ENCODE measurements around the gene KRT35. TPM values are rescaled to one million over a fixed set of nuclear protein-coding genes. Genes with fewer than 3 reads are reported as not detected.

KRT35 gene
- total and polyA plus RNA-seq, 2 of the 13 experiments (the other 11 are each of a cell fraction or from before 2014, with no cell fraction given) = not detected

DNA sequence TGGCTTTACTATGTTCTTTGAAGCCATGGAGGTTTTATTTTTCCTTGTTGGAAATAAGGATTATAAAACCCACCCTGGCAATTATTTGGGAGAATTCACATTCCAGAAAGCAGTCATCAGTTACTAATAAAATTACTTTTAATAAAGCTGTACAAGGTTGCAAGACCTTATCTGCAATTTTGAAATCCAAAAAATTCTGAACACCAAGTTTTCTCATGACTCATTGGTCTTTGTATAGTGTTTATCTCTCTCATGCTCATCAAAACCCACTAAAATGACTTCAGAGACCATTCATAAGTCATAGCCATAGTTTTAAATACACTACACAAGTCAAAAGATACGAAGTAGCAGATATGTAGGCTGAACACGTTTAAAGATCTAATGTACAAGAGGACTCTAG lies 34.1 kb downstream of the KRT35 start:
- H3K9me3 ChIP-seq (ENCODE audit: low read length) = no peaks in the 10 kb centered on the region
- H3K27me3 ChIP-seq (ENCODE audit: control insufficient read depth in 1 of 2, insufficient read depth in 2 of 2, low read length in 2 of 2) = no peaks in the 10 kb centered on the region
- H3K27ac ChIP-seq (ENCODE audit: extremely low read length, insufficient read depth, low read length) = no peak overlapping the region
- intact Hi-C loops (cut with micrococcal nuclease; ENCODE audit: unreplicated experiment) (no loop called here), in situ Hi-C loops (cut with HindIII; ENCODE audit: extremely low pct_ligation_motif_present, low pct_unique_long_range_greater_than_20kb) (no loop called here)
- no peak for ATAC-seq
- DNase-seq (ENCODE audit: low spot score) = no peak
- BruUV-seq (replicated peaks) = no TSS peak
- ChIA-PET POLR2A (no interaction called here), CTCF (ENCODE audit: low intra/inter-chr PET ratio, low total read pairs) (no interaction called here)
- H3K4me2 ChIP-seq (ENCODE audit: low read depth, low read length) = no peak overlapping the region
- no peak for FAIRE-seq
- WGBS (ENCODE audit: low lambda C conversion rate) = 4% methylated on average over 2 of the region's 2 CpGs
- H3K36me3 ChIP-seq (replicated peaks in 1 of 2; ENCODE audit: control insufficient read depth in 1 of 2, insufficient read depth in 2 of 2, low read length in 2 of 2) = no peaks in the 10 kb centered on the region
- no peaks in the 10 kb centered on the region for H3K4me1 ChIP-seq (ENCODE audit: insufficient read depth, low read length)
- H3K79me2 ChIP-seq (ENCODE audit: insufficient read depth, low read length) = no peaks in the 10 kb centered on the region
- H3K9ac ChIP-seq (ENCODE audit: insufficient read depth, low read depth, low read length) = no peak overlapping the region
- TF ChIP-seq SSRP1 (CRISPR knock-in tag; IDR thresholded peaks at IDR 0.05) = no peak
- no peak for TF ChIP-seq SMAD1 (CRISPR knock-in tag; IDR thresholded peaks at IDR 0.05; ENCODE audit: borderline replicate concordance, low read depth)
- TF ChIP-seq, protein P1, sequence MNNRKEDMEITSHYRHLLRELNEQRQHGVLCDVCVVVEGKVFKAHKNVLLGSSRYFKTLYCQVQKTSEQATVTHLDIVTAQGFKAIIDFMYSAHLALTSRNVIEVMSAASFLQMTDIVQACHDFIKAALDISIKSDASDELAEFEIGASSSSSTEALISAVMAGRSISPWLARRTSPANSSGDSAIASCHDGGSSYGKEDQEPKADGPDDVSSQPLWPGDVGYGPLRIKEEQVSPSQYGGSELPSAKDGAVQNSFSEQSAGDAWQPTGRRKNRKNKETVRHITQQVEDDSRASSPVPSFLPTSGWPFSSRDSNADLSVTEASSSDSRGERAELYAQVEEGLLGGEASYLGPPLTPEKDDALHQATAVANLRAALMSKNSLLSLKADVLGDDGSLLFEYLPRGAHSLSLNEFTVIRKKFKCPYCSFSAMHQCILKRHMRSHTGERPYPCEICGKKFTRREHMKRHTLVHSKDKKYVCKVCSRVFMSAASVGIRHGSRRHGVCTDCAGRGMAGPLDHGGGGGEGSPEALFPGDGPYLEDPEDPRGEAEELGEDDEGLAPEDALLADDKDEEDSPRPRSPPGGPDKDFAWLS (CRISPR knock-in tag; IDR thresholded peaks at IDR 0.05; ENCODE audit: borderline replicate concordance) = no peak
- TF ChIP-seq ZNF556 (CRISPR knock-in tag; IDR thresholded peaks at IDR 0.05; ENCODE audit: borderline replicate concordance) = no peak
- TF ChIP-seq SALL2 (CRISPR knock-in tag; IDR thresholded peaks at IDR 0.05) = no peak
- TF ChIP-seq, protein P2, sequence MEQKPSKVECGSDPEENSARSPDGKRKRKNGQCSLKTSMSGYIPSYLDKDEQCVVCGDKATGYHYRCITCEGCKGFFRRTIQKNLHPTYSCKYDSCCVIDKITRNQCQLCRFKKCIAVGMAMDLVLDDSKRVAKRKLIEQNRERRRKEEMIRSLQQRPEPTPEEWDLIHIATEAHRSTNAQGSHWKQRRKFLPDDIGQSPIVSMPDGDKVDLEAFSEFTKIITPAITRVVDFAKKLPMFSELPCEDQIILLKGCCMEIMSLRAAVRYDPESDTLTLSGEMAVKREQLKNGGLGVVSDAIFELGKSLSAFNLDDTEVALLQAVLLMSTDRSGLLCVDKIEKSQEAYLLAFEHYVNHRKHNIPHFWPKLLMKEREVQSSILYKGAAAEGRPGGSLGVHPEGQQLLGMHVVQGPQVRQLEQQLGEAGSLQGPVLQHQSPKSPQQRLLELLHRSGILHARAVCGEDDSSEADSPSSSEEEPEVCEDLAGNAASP (CRISPR knock-in tag; IDR thresholded peaks at IDR 0.05; ENCODE audit: borderline replicate concordance) = no peak
- no peak for TF ChIP-seq ZNF562 (CRISPR knock-in tag; IDR thresholded peaks at IDR 0.05; ENCODE audit: borderline replicate concordance)
- TF ChIP-seq CEBPG (CRISPR knock-in tag; IDR thresholded peaks at IDR 0.05) = no peak
- no peak for TF ChIP-seq ZNF766 (CRISPR knock-in tag; IDR thresholded peaks at IDR 0.05; ENCODE audit: borderline replicate concordance)
- no peak for TF ChIP-seq STAG1 (CRISPR knock-in tag; IDR thresholded peaks at IDR 0.05)
- no peak for TF ChIP-seq ZNF44 (CRISPR knock-in tag; IDR thresholded peaks at IDR 0.05)
- no peak for TF ChIP-seq MYNN (CRISPR knock-in tag; IDR thresholded peaks at IDR 0.05; ENCODE audit: low read depth)
- TF ChIP-seq ZNF10 (CRISPR knock-in tag; IDR thresholded peaks at IDR 0.05; ENCODE audit: borderline replicate concordance, low read depth) = no peak
- TF ChIP-seq, protein P3, sequence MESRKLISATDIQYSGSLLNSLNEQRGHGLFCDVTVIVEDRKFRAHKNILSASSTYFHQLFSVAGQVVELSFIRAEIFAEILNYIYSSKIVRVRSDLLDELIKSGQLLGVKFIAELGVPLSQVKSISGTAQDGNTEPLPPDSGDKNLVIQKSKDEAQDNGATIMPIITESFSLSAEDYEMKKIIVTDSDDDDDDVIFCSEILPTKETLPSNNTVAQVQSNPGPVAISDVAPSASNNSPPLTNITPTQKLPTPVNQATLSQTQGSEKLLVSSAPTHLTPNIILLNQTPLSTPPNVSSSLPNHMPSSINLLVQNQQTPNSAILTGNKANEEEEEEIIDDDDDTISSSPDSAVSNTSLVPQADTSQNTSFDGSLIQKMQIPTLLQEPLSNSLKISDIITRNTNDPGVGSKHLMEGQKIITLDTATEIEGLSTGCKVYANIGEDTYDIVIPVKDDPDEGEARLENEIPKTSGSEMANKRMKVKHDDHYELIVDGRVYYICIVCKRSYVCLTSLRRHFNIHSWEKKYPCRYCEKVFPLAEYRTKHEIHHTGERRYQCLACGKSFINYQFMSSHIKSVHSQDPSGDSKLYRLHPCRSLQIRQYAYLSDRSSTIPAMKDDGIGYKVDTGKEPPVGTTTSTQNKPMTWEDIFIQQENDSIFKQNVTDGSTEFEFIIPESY (CRISPR knock-in tag; IDR thresholded peaks at IDR 0.05) = no peak
- TF ChIP-seq, protein P4, sequence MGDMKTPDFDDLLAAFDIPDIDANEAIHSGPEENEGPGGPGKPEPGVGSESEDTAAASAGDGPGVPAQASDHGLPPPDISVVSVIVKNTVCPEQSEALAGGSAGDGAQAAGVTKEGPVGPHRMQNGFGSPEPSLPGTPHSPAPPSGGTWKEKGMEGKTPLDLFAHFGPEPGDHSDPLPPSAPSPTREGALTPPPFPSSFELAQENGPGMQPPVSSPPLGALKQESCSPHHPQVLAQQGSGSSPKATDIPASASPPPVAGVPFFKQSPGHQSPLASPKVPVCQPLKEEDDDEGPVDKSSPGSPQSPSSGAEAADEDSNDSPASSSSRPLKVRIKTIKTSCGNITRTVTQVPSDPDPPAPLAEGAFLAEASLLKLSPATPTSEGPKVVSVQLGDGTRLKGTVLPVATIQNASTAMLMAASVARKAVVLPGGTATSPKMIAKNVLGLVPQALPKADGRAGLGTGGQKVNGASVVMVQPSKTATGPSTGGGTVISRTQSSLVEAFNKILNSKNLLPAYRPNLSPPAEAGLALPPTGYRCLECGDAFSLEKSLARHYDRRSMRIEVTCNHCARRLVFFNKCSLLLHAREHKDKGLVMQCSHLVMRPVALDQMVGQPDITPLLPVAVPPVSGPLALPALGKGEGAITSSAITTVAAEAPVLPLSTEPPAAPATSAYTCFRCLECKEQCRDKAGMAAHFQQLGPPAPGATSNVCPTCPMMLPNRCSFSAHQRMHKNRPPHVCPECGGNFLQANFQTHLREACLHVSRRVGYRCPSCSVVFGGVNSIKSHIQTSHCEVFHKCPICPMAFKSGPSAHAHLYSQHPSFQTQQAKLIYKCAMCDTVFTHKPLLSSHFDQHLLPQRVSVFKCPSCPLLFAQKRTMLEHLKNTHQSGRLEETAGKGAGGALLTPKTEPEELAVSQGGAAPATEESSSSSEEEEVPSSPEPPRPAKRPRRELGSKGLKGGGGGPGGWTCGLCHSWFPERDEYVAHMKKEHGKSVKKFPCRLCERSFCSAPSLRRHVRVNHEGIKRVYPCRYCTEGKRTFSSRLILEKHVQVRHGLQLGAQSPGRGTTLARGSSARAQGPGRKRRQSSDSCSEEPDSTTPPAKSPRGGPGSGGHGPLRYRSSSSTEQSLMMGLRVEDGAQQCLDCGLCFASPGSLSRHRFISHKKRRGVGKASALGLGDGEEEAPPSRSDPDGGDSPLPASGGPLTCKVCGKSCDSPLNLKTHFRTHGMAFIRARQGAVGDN (CRISPR knock-in tag; IDR thresholded peaks at IDR 0.05) = no peak
- no peak for TF ChIP-seq ZNF383 (CRISPR knock-in tag; IDR thresholded peaks at IDR 0.05; ENCODE audit: borderline replicate concordance)
- TF ChIP-seq MAF1 (CRISPR knock-in tag; IDR thresholded peaks at IDR 0.05; ENCODE audit: borderline replicate concordance) = no peak
- H3K4me3 ChIP-seq (replicated peaks in 1 of 3; ENCODE audit: insufficient read depth in 1 of 3, low read depth in 2 of 3, low read length in 3 of 3) = no peak overlapping the region
- no peak overlapping the region for H2AFZ ChIP-seq (ENCODE audit: low read length)
- no peaks in the 10 kb centered on the region for H4K20me1 ChIP-seq (ENCODE audit: insufficient read depth, low read length)
